Left forelimb (tissue), 1 donor: ENCODE measurements around the gene EIF4G1.
"Not testable (repeated sequence)": the region's sequence is repeated elsewhere in the genome, so short reads cannot be mapped to it uniquely, and the experiment has no call there.

Source experiments
- DNase-seq: peaks from one replicate; pipeline ENCODE4 v3.0.0-alpha.2; 2018; ENCODE audit warnings: low spot score

EIF4G1 gene, protein sequence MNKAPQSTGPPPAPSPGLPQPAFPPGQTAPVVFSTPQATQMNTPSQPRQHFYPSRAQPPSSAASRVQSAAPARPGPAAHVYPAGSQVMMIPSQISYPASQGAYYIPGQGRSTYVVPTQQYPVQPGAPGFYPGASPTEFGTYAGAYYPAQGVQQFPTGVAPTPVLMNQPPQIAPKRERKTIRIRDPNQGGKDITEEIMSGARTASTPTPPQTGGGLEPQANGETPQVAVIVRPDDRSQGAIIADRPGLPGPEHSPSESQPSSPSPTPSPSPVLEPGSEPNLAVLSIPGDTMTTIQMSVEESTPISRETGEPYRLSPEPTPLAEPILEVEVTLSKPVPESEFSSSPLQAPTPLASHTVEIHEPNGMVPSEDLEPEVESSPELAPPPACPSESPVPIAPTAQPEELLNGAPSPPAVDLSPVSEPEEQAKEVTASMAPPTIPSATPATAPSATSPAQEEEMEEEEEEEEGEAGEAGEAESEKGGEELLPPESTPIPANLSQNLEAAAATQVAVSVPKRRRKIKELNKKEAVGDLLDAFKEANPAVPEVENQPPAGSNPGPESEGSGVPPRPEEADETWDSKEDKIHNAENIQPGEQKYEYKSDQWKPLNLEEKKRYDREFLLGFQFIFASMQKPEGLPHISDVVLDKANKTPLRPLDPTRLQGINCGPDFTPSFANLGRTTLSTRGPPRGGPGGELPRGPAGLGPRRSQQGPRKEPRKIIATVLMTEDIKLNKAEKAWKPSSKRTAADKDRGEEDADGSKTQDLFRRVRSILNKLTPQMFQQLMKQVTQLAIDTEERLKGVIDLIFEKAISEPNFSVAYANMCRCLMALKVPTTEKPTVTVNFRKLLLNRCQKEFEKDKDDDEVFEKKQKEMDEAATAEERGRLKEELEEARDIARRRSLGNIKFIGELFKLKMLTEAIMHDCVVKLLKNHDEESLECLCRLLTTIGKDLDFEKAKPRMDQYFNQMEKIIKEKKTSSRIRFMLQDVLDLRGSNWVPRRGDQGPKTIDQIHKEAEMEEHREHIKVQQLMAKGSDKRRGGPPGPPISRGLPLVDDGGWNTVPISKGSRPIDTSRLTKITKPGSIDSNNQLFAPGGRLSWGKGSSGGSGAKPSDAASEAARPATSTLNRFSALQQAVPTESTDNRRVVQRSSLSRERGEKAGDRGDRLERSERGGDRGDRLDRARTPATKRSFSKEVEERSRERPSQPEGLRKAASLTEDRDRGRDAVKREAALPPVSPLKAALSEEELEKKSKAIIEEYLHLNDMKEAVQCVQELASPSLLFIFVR (N-terminal part only)

DNA sequence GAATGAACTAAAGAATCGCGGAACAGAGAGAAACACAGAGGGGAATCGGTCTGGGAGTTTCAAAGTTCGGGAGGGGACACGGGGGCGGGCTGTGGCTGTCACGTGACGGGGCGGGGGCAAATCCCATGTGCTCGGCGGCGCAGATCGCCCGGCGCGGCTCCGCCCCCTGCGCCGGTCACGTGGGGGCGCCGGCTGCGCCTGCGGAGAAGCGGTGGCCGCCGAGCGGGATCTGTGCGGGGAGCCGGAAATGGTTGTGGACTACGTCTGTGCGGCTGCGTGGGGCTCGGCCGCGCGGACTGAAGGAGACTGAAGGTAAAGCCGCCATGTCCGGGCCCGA lies at the start of gene EIF4G1:
Gene EIF4G1 (plus strand): TSS at position 244 of the 337 bp plus-strand sequence. CDS start 1,191 bp downstream, outside the sequence.
- DNase-seq, result peak; percentile 96

DNA sequence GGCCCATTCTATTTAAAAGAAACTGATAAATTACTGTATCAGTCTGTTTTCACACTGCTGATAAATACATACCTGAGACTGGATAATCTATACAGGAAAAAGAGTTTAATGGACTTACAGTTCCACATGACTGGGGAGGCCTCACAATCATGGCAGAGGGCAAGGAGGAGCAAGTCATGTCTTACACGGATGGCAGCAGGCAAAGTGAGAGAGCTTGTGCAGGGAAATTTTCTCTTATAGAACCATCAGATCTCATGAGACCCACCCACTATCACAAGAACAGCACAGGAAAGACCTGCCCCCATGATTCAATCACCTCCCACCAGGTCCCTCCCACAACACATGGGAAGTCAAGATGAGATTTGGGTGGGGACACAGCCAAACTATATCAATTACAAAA lies 47.2 kb upstream of the EIF4G1 start:
- not testable (repeated sequence) for DNase-seq

DNA sequence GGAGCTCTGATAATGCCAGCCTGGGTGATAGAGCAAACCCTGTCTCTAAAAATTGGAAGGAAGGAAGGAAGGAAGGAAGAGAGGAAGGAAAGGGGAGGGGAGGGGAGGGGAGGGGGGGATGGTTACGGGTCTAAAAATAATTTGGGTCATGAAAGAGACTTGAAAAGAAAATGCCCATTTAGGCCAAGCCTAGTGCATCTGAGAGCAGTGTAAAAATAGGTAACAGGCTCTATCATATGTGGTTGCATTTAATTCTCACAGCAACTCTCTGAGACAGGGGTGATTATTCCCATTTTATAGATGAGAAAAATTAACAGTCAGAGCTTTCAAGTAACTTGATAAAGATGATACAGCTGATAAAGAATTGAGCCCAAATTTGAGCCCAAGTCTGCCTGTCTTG lies 42.1 kb upstream of the EIF4G1 start:
- no peak for DNase-seq

DNA sequence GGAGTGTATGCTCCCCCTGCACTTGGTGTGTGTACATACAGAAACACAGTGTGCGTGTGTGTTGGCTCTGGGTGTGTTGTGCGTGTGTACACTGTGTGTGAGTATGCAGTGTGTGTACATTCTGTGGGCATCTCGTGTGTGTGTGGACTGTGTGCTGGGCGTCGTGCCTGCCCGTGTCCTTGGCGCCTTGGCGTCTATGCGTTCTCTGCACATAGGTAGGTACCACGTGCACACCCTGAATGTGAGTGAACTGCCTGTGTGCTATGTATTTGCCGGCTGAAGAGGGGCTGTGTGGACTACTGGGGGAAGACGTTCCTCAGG lies 39.1 kb upstream of the EIF4G1 start:
- no peak for DNase-seq

DNA sequence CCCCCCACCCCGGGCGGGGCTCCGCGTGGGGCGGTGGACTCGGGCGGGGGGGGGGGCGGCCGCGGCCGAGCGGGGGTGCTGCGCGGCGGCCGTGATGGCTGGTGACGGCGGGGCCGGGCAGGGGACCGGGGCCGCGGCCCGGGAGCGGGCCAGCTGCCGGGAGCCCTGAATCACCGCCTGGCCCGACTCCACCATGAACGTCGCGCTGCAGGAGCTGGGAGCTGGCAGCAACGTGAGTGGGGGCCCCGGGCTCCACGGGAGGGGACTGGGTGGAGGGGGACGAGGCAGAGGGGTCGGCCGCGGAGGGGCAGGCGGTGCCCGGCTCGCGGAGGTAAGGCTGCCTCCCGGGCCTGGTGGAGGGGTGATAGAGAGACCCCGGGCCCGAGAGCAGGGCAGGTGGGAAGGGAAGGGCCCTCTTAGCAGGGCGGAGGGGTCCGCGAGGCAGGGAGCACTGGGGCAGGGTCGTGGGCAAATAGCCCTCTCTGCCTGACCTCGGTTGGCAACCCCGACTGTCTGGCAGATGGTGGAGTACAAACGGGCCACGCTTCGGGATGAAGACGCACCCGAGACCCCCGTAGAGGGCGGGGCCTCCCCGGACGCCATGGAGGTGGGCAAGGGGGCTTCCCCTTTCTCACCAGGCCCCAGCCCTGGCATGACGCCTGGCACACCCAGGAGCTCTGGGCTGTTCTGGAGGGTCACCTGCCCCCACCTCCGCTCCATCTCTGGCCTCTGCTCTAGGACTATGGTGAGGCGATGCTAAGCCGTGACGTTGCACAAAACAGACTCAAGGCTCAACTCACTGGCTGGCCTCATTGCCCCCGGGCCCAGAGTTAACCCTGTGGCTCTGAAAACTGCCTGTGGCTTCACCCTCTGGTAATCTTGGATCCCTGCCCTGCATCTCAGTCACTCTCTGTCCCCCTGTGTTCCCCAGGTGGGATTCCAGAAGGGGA lies 38.2 kb upstream of the EIF4G1 start, which contains the start of gene ECE2:
Gene ECE2 (plus strand): TSS at position 62 of the 950 bp plus-strand sequence. CDS start 132 bp downstream, at position 194.
- DNase-seq, result no peak

DNA sequence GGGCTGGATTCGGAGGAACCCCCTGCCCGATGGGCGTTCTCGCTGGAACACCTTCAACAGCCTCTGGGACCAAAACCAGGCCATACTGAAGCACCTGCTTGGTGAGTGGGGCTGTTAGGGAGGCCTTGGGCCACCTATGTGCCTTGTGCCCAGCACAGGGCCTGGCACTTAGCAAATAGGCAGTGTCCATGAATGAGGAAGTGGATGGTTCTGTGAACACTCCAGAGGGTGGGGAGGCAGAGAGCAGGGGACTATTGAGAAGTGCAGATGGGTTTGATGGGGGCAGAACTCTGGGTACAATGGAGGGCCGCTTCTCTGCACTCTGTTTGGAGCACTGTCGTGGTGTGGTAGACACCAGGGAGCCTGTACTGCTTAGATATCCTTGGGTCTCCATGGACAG lies 37.0 kb upstream of the EIF4G1 start:
- no peak for DNase-seq

DNA sequence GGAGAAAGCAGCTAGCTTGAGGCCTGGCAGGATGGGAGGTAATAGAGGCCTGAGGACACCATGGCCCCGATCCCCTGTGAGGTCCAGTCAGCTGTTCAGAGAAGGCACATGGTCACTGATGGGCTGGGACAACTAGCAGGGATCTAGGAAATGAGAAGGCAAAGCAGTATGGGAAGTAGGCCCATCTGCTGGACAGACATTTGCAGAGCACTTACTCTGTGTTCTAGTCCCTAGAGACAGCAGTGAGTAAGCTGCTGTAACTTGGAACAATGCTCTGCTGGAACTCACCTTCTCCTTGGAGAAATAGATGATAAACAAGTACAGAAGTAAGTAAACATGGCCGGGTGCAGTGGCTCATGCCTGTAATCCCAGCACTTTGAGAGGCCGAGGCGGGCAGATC lies 31.5 kb upstream of the EIF4G1 start:
- DNase-seq, result no peak

DNA sequence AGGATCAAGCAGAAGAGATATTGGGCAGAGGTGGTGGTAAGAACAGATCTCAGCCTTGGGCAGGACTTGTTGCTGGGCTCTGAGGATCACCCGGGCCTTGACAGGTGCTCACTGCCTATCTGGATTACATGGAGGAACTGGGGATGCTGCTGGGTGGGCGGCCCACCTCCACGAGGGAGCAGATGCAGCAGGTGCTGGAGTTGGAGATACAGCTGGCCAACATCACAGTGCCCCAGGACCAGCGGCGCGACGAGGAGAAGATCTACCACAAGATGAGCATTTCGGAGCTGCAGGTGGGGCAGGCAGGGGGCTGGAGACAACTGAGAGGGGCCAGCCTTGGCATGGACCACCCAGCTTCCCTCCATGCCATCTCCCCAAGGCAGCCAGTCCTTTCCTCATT lies 30.7 kb upstream of the EIF4G1 start:
- no peak for DNase-seq

DNA sequence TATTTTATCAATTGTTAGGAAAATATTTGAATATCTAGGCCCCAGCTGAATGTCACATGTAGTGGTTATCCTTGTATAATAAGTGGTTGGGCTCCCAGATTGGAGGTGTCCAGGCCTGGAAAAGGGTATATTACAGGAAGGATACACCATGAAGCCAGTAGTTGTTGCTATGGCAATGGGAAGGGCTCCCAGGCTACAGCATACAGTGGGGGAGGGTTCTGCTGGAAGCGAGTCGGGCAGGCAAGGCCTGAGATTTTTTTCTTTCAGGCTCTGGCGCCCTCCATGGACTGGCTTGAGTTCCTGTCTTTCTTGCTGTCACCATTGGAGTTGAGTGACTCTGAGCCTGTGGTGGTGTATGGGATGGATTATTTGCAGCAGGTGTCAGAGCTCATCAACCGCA lies 29.7 kb upstream of the EIF4G1 start:
- peak; percentile 78 for DNase-seq

DNA sequence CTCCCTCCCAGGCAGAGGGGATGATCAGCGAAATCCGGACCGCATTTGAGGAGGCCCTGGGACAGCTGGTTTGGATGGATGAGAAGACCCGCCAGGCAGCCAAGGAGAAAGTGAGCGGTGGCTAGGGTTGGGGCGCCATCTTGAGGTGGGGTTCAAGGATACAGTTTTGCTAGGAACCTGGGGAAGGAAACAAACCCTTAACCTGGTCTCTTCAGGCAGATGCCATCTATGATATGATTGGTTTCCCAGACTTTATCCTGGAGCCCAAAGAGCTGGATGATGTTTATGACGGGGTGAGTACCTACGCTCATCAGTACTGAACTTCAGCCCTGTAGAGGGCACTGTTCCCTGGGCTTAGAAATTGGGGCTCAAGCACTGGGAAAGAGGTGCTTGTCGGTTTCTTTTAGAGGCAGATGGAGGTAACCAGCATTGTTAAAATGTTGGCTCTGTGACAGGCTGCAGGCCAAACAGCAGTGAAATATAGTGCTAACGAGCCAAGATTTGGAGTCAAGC lies 24.9 kb upstream of the EIF4G1 start:
- no peak for DNase-seq

DNA sequence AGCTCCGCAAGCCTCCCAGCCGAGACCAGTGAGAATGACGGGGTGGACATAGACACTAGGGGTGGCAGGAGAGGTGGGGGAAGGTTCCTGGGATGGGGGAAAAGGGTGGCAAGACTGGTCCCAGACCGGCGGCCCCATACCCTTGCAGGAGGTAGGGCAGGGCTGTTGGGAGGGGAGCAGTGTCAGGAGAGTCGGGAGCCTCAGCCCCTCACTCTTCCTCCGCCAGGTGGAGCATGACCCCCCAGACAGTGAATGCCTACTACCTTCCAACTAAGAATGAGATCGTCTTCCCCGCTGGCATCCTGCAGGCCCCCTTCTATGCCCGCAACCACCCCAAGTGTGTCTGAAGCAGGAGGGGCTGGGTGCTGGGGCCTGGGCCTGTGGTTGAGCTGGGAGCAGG lies 24.1 kb upstream of the EIF4G1 start:
- no peak for DNase-seq

DNA sequence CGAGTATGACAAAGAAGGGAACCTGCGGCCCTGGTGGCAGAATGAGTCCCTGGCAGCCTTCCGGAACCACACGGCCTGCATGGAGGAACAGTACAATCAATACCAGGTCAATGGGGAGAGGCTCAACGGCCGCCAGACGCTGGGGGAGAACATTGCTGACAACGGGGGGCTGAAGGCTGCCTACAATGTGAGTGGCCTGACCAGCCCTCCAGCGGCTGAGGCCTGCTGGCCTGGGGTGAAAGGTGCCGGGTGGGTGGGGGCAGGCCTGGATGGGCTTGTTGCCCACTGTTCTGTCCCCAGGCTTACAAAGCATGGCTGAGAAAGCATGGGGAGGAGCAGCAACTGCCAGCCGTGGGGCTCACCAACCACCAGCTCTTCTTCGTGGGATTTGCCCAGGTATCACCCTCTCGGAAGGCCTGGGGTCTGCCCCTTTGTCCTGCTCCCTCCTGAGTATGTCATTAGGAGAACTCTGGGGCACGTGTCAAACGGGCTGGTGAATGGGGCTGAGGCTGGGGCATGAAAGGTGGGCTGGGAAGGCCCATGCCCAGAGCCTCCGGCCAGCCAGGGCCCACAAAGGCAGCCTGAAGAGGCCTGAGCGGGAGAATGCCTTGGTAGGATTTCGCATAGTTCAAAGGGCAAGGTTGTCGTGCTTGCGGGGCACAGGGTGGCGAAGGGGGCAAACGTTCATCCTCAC lies 23.2 kb upstream of the EIF4G1 start:
- DNase-seq, result no peak

DNA sequence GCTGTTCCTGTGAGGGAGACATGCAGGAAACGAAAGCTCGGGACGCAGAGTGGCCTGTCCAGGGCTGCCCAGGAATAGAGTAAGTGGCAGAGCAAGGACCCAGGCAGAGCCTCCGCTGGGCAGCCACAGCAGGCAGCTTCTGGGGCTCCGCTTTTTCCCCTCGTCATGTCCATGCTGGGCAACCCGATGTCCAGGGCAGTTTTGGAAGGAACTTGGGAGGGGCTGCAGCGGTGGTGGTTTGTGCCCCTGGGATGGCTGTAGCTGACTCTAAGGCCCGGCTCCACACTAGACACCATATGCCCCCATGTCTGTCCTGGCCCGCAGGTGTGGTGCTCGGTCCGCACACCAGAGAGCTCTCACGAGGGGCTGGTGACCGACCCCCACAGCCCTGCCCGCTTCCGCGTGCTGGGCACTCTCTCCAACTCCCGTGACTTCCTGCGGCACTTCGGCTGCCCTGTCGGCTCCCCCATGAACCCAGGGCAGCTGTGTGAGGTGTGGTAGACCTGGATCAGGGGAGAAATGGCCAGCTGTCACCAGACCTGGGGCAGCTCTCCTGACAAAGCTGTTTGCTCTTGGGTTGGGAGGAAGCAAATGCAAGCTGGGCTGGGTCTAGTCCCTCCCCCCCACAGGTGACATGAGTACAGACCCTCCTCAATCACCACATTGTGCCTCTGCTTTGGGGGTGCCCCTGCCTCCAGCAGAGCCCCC lies 22.5 kb upstream of the EIF4G1 start:
- no peak for DNase-seq

DNA sequence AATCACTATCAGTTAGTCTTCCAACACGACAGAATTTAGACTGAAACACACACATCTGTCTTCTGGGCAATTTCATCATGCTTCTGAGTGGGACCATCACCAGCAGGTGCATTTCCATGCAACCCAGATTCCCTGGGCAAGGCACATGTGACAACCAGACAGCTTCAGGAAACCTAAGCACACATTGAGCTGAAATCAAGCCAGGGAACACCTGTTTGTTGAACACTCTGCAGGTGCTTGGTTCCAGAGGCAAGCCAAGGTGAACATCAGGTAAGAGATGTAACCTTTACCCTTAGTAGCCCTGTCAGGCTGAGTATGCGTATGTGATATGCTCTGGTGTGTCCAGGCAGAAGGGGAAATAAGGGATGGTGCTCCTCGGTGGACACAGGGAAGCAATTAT lies 18.6 kb upstream of the EIF4G1 start:
- no peak for DNase-seq

DNA sequence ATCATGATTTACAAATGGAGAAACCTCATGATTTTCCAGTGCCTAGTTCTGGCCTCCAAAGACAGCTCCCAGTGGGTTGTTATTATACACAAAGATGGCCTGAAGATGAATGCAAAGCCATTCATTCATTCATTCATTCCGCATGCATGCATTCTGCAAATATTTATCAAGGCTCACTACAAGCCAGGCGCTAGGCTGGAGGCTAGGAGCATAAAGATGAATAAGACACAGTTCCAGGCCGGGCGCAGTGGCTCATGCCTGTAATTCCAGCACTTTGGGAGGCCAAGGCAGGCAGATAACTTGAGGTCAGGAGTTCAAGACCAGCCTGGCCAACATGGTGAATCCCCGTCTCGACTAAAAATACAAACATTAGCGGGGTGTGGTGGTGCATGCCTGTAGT lies 17.8 kb upstream of the EIF4G1 start:
- no peak for DNase-seq

DNA sequence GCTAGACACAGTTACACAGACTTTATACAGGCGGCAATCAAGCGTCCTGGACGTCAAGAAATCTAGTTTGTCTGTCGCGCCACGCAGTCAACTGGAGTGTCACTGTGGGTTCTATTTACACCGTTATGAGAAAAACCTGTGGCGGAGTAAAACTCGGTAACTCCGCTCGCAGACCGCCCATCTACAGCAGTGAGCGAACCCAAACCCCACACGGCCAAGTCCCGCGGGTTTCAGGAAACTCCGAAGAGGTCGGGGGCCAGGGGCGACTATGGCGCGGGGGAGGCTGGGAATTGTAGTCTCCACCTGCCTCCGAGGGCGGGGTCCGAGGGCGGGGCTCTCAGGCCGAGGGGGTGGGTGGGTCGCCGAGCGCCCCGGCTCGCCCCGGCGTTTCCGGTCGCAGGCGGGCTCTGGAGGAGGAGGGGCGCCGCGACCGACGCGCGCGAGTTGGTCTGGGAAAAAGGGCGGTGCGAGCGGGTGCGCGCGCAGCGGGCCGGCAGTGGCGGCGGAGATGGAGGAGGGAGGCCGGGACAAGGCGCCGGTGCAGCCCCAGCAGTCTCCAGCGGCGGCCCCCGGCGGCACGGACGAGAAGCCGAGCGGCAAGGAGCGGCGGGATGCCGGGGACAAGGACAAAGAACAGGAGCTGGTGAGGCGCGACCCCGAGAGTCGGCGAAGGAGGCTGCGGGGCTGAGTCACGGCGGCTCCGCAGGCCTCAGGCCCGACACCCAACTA lies 15.5 kb upstream of the EIF4G1 start, which contains the start of gene PSMD2:
Gene PSMD2 (plus strand): TSS at position 483 of the 729 bp plus-strand sequence. CDS start 26 bp downstream, at position 509.
- peak; percentile 99 for DNase-seq

DNA sequence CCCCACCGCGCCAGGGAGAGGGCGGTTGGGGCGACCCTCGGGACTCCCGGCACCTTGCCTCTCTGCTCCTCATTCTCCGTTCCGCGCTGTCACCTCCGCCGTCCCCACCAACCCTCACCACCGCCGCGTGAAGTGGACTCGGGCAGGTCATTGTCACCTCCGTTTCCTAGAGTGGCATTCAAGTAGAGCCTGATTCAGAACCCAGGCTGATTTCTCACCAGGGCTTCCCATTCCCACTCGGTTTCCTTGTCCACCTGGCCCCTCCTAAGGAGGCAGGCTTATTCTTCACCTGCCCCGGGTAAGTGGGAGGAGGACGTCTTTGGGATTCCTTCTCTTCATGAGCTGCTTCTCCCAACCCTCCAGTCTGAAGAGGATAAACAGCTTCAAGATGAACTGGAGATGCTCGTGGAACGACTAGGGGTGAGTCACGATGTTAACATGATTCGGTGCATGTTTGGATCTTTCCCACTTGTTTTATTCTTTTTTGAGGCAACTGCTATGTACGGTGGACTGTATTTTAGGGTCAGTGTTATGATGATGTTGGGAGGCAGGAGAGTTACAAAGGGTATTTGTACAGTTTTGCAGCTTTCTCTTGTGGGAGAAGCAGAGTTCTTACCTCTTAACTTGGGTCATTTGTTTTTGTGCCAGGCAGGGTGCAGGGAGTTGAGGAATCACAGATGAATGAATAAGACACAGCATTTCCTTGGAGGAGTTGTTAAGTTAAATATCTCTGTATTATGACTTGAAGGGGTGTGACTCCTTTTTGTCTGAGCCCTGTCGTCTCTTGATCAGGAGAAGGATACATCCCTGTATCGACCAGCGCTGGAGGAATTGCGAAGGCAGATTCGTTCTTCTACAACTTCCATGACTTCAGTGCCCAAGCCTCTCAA lies 14.7 kb upstream of the EIF4G1 start:
- DNase-seq, result no peak

DNA sequence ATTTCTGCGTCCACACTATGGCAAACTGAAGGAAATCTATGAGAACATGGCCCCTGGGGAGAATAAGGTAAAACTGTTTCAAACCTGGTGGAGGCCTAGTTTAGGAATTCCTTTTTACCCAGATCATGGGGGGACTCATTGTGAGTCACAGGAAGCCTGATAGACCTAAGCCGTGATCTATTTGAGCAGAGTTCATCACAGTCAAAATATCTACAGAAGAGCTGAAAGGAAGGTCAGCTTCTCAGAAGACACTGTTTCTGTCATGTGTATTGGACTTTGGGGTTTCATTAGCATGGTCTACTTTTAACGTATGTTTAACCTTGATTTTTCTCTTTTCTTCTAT lies 14.1 kb upstream of the EIF4G1 start:
- no peak for DNase-seq
